OCI-LY1 (cell line): ENCODE data around the gene BICD1.

ENCODE experiments used
- H2AFZ ChIP-seq: fragments of 200-600 bp; sonication (generic), shearing (Covaris generic); 2 replicates; pipeline ENCODE4 v1.6.0; 2014; ENCODE audit warnings: antibody characterized with exemption, mild to moderate bottlenecking, low read length
- H3F3A ChIP-seq: fragments of 200-600 bp; sonication (generic), shearing (Covaris generic); 2 replicates; pipeline ENCODE4 v1.6.0; 2014; ENCODE audit warnings: mild to moderate bottlenecking, antibody characterized with exemption, low read length, moderate library complexity; ENCODE audit not compliant: insufficient read depth
- H3K27ac ChIP-seq: fragments of 200-600 bp; sonication (generic); 2 replicates; pipeline ENCODE4 v1.5.1; 2014; ENCODE audit warnings: low read length, mixed run types, mild to moderate bottlenecking, low read depth; ENCODE audit not compliant: poor library complexity, severe bottlenecking
- H3K27me3 ChIP-seq: fragments of 200-600 bp; sonication (generic); 2 replicates; pipeline ENCODE4 v1.6.0; 2014; ENCODE audit warnings: antibody characterized with exemption, mild to moderate bottlenecking, low read length, moderate library complexity; ENCODE audit not compliant: insufficient read depth
- H3K36me3 ChIP-seq: fragments of 200-600 bp; sonication (generic); 2 replicates; pipeline ENCODE4 v1.6.1; 2014; ENCODE audit warnings: mild to moderate bottlenecking, antibody characterized with exemption, low read length, moderate library complexity, mixed read lengths; ENCODE audit not compliant: insufficient read depth
- H3K4me1 ChIP-seq: fragments of 200-600 bp; sonication (generic); 2 replicates; pipeline ENCODE4 v1.5.1; 2014; ENCODE audit warnings: mild to moderate bottlenecking, low read length, moderate library complexity; ENCODE audit not compliant: insufficient read depth, severe bottlenecking
- H3K4me2 ChIP-seq: fragments of 200-600 bp; sonication (generic), shearing (Covaris generic); 2 replicates; pipeline ENCODE4 v1.6.1; 2014; ENCODE audit warnings: low read length
- H3K4me3 ChIP-seq: fragments of 200-600 bp; sonication (generic); 2 replicates; pipeline ENCODE4 v1.5.1; 2014; ENCODE audit warnings: low read length, low read depth, mild to moderate bottlenecking, mixed read lengths; ENCODE audit not compliant: poor library complexity, severe bottlenecking
- H3K79me2 ChIP-seq: fragments of 200-600 bp; shearing (Covaris generic); 2 replicates; pipeline ENCODE4 v1.6.1; 2016; ENCODE audit warnings: mixed run types, low read length, mixed read lengths; ENCODE audit not compliant: insufficient read depth
- H3K9ac ChIP-seq: fragments of 200-600 bp; sonication (generic), shearing (Covaris generic); 2 replicates; pipeline ENCODE4 v1.6.1; 2014; ENCODE audit warnings: mild to moderate bottlenecking, low read length, mixed read lengths
- H3K9me2 ChIP-seq: fragments of 200-600 bp; sonication (generic), shearing (Covaris generic); 2 replicates; pipeline ENCODE4 v1.6.1; 2014; ENCODE audit warnings: low read depth, mild to moderate bottlenecking, low read length, mixed read lengths
- H3K9me3 ChIP-seq: fragments of 200-600 bp; shearing (Covaris generic); 2 replicates; pipeline ENCODE4 v1.6.1; 2014; ENCODE audit warnings: low read length, mixed read lengths
- H4K20me1 ChIP-seq: fragments of 200-600 bp; sonication (generic), shearing (Covaris generic); 2 replicates; pipeline ENCODE4 v1.6.0; 2016; ENCODE audit warnings: mild to moderate bottlenecking, low read length; ENCODE audit not compliant: insufficient read depth
- CTCF ChIP-seq: fragments of 200-600 bp; sonication (generic), shearing (Covaris generic); IDR thresholded peaks from 2 replicates; pipeline ENCODE4 v1.5.1; 2017; ENCODE audit warnings: mild to moderate bottlenecking, antibody characterized with exemption, low read length, moderate library complexity, mixed read lengths
- EZH2 ChIP-seq: fragments of 200-600 bp; sonication (generic), shearing (Covaris generic); IDR thresholded peaks from 2 replicates; pipeline ENCODE4 v1.8.0; 2017; ENCODE audit warnings: borderline replicate concordance, mixed run types, mild to moderate bottlenecking, antibody characterized with exemption, low read length, moderate library complexity, mixed read lengths

The BICD1 gene

GRCh38 chr12:32116897-32117296, 10.2 kb downstream of the BICD1 start:
- no peak for TF ChIP-seq EZH2
- TF ChIP-seq CTCF, result no peak
- Histone ChIP-seq H3K9me3 (no peaks in the 10 kb centered on the region), H3K4me3 (no peak overlapping the region), H2AFZ (no peak overlapping the region), H3K36me3 (peaks cover 26% of the 10 kb centered on the region; the same call in 1 of the 2 replicates), H3K27me3 (no peaks in the 10 kb centered on the region), H3K27ac (no peak overlapping the region), H3F3A (no peaks in the 10 kb centered on the region), H3K4me1 (peaks cover 60% of the 10 kb centered on the region), H3K4me2 (no peak overlapping the region), H3K9me2 (no peaks in the 10 kb centered on the region), H3K79me2 (peaks cover 47% of the 10 kb centered on the region), H3K9ac (no peak overlapping the region), H4K20me1 (no peaks in the 10 kb centered on the region)

DNA sequence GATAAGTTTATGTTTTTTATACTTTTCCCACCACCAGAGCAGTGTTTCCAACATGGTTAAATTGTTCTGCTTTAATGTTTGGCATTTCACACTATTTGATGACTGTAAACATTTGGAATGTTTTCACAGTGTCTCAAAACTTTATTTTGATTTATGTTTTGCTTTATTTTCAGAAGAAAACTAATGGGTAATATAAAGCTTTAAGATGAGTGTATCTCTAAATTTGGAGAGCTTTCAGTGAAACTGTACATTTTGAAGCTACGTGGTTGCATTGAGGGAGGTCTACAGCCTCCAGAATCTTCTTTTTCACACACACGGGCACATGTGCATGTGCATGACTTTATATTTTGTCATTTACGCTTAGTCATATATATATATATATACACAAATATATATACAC, 10.7 kb downstream of the BICD1 start:
- Histone ChIP-seq H3K79me2 (peaks cover 47% of the 10 kb centered on the region), H2AFZ (no peak overlapping the region), H3K36me3 (peaks cover 24% of the 10 kb centered on the region; the same call in 1 of the 2 replicates), H3K9ac (no peak overlapping the region), H3F3A (no peaks in the 10 kb centered on the region), H4K20me1 (no peaks in the 10 kb centered on the region), H3K27ac (no peak overlapping the region), H3K27me3 (no peaks in the 10 kb centered on the region), H3K4me1 (peaks cover 60% of the 10 kb centered on the region), H3K9me3 (no peaks in the 10 kb centered on the region), H3K9me2 (no peaks in the 10 kb centered on the region), H3K4me3 (no peak overlapping the region), H3K4me2 (no peak overlapping the region)
- TF ChIP-seq EZH2 (no peak), CTCF (no peak)

GRCh38 chr12:32118806-32119205, 12.2 kb downstream of the BICD1 start:
- no peak overlapping the region for H2AFZ ChIP-seq
- no peaks in the 10 kb centered on the region for H3K27me3 ChIP-seq
- peaks cover 15% of the 10 kb centered on the region; the same call in 1 of the 2 replicates for H3K36me3 ChIP-seq
- TF ChIP-seq CTCF, result no peak
- TF ChIP-seq EZH2, result no peak
- H3K9me3 ChIP-seq, result no peaks in the 10 kb centered on the region
- H3K4me3 ChIP-seq, result no peak overlapping the region
- H3F3A ChIP-seq, result no peaks in the 10 kb centered on the region
- H3K79me2 ChIP-seq, result peaks cover 53% of the 10 kb centered on the region
- no peak overlapping the region for H3K27ac ChIP-seq
- peaks cover 45% of the 10 kb centered on the region for H3K4me1 ChIP-seq
- H3K4me2 ChIP-seq, result no peak overlapping the region
- no peaks in the 10 kb centered on the region for H3K9me2 ChIP-seq
- no peak overlapping the region for H3K9ac ChIP-seq
- no peaks in the 10 kb centered on the region for H4K20me1 ChIP-seq
